ENCODE data around the gene PIP5K1C.

PIP5K1C gene

DNA sequence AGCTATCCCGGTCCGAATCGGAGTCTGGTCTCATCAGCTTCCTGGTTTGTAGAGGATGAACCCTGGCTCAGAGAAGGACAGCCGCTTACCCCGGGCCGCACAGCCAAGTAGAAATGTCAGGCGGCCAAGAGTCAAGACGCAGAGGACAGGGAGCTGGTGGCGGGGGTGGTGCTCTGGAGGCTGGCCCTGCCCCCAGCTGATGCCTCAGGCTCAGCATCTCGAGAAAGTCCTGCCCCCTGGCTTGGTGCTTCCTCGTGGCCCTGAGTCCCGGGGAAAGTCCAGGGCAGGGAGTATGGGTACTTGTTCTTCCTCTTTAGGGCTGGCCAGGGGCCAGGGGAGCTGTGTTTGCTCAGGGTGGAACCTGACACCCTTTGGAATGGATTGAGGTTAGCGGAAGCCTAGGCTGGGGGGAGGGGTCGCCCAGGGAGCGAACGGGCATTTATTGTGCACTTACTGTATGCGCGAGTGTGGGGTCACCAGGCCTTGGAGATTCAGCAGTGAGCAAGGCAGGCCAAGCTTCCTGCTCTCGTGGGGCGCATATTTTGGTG, 10.1 kb upstream of the PIP5K1C start:
- TF ChIP-seq, protein P1, sequence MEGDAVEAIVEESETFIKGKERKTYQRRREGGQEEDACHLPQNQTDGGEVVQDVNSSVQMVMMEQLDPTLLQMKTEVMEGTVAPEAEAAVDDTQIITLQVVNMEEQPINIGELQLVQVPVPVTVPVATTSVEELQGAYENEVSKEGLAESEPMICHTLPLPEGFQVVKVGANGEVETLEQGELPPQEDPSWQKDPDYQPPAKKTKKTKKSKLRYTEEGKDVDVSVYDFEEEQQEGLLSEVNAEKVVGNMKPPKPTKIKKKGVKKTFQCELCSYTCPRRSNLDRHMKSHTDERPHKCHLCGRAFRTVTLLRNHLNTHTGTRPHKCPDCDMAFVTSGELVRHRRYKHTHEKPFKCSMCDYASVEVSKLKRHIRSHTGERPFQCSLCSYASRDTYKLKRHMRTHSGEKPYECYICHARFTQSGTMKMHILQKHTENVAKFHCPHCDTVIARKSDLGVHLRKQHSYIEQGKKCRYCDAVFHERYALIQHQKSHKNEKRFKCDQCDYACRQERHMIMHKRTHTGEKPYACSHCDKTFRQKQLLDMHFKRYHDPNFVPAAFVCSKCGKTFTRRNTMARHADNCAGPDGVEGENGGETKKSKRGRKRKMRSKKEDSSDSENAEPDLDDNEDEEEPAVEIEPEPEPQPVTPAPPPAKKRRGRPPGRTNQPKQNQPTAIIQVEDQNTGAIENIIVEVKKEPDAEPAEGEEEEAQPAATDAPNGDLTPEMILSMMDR (IDR thresholded peaks at IDR 0.05; ENCODE audit: low read length, missing control alignments), result no peak
- peak; percentile 38 for DNase-seq (ENCODE audit: low read depth)
- H3K4me3 ChIP-seq (replicated peaks; ENCODE audit: low read depth, low read length), result no peak overlapping the region

DNA sequence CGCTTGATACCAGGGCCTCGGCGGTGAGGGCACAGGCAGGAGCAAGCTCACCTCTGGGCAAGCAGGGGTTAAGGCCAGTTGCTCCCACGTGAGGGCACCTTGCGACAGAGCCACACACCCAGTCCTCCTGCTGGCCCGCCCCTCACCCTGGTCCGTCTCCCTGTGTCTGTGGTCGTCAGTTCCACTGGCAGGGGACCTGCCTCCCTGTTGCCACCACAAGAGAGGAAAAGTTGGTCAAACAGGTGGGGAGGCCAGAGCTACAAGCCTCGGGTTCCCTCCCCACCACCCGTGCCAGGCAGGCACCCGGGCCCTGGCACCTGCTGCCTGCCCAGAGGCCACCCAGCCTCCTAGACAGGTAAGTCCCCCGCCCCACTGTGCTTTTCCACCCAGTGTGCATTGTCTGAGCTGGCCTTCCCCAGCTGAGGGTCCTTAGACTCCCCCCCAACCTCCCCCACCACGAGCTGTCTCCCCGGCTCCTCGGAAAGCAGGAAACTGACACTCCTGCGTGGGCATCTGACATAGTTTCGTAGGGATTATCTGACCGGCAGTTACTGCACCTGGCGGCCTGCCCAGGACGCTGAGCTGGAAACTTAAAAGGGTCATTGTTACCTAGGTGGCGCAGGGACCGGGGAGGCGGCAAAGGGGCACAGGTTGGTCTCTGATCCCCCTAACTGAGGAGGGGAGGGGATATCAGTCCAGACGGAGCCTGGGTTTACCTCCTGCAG, 8.1 kb upstream of the PIP5K1C start, which contains the start of gene TJP3:
Gene TJP3, plus strand, starts transcription at position 178 of the 725 bp plus-strand sequence. CDS start 20,049 bp downstream, outside the sequence.
- TF ChIP-seq, protein P1 (IDR thresholded peaks at IDR 0.05; ENCODE audit: low read length, missing control alignments), result no peak
- no peak within 1 kb of the TSS for H3K4me3 ChIP-seq (replicated peaks; ENCODE audit: low read depth, low read length)
- no peak for DNase-seq (ENCODE audit: low read depth)

DNA sequence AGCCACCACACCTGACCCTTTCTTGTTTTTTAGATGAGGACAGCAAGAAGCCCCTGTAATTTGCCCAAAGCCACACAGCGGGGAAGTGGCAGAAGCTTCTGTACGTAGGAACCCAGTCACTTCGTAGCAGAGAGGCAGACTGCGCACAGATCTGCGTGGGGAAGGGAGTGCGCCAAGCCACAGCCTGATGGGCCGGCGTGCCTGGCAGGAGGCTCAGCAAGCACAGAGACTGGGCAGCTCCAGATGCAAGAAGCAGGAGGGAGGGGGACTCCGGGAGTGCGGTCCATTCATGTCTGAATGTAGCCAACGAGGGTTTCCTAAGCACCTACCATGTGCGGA, 7.6 kb upstream of the PIP5K1C start:
- H3K4me3 ChIP-seq (replicated peaks; ENCODE audit: low read depth, low read length), result no peak overlapping the region
- TF ChIP-seq, protein P1 (IDR thresholded peaks at IDR 0.05; ENCODE audit: low read length, missing control alignments), result no peak
- DNase-seq (ENCODE audit: low read depth), result no peak

GRCh38 chr19:3701200-3701599, 932 bp upstream of the PIP5K1C start:
- H3K4me3 ChIP-seq (replicated peaks; ENCODE audit: low read depth, low read length), result no peak overlapping the region
- TF ChIP-seq, protein P1 (IDR thresholded peaks at IDR 0.05; ENCODE audit: low read length, missing control alignments), result no peak
- DNase-seq (ENCODE audit: low read depth), result no peak

DNA sequence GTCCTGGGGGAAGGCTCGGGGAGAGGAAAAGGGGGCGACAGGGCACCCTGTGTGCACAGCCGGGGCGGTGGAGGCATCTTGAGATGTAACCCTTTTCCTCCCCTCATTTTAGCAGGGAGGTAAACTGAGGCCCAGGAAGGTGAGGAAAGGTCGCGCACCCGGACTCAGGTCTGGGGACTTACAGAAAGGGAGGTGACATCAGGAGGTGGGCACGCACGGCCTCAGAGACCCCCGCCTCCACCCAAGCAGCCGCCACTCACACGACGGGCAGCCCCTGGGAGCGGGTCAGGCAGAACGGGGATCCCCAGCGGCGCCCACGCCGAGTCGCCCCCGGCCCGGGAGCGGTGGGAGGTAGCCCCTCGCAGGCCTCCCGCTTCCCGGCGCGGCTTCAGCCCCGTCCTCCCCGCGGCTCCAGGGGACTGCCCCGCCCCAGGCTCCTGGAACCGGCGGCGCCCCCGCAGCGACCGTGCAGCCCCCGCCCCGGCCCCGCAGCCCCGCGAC, 477 bp downstream of the PIP5K1C start:
- no peak for DNase-seq (ENCODE audit: low read depth)
- peak overlapping the region; percentile 84 for H3K4me3 ChIP-seq (replicated peaks; ENCODE audit: low read depth, low read length)
- TF ChIP-seq, protein P1 (IDR thresholded peaks at IDR 0.05; ENCODE audit: low read length, missing control alignments), result no peak

DNA sequence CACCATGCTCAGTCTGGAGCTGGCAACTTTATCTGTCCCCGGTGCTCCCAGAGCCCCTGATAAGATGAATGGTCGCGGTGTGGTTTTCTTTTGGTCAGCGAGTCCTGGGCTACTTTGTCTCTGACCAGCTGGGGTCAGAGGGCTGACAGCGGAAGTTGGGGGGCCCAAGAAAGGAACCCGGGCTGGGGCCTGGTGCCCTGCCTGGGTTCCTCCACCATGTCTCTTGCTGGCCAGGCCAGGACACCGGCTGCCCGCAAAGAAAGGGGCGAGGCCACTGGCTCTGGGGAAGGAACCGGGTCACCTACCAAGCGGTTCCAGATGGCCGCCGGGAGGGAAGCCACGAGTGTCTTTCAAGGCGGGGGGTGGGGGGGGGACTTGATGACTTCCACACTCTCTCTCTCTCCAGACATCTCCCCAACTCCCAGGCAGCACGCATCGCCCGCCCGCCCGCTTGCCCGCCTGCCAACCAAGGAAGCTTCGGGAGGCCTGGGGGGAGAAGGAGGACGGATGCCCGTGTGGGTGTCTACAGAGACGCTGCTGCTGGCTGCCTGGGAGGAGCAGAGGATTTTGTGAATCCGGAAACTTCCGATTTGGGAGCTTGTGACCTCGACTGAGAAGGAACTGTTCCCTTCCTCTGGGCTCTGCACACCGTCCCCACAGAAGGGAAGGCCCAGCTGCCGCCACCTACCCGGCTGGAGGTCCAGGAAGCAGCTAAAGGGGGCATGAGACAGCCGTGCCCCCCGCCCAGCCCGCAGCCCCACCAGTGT, 1.1 kb downstream of the PIP5K1C start:
- TF ChIP-seq, protein P1 (IDR thresholded peaks at IDR 0.05; ENCODE audit: low read length, missing control alignments), result no peak
- peak; percentile 58 for DNase-seq (ENCODE audit: low read depth)

More for the DNA sequence above, 1.1 kb downstream of the PIP5K1C start:
- peak overlapping the region; percentile 84 for H3K4me3 ChIP-seq (replicated peaks; ENCODE audit: low read depth, low read length)
